GM04504 (cell line): ENCODE measurements around the gene VPS37D.
"Not testable (repeated sequence)": the region's sequence is repeated elsewhere in the genome, so short reads cannot be mapped to it uniquely, and the experiment has no call there.

Experiments
- DNase-seq: peaks from one replicate; pipeline ENCODE4 v3.0.0-alpha.2; 2012; ENCODE audit warnings: low read depth

VPS37D gene

GRCh38 chr7:73667344-73668102 lies at the start of gene VPS37D:
Gene VPS37D, plus strand, starts transcription at chr7:73667831. Its CDS starts 128 bp downstream, at chr7:73667959.
- DNase-seq, result peak; percentile 76

GRCh38 chr7:73618538-73618937 lies 49.1 kb upstream of the VPS37D start:
- DNase-seq, result no peak

GRCh38 chr7:73619394-73619793 lies 48.2 kb upstream of the VPS37D start:
- DNase-seq, result not testable (repeated sequence)

- no peak for DNase-seq
Measured at GRCh38 chr7:73621168-73622063, 46.2 kb upstream of the VPS37D start.

GRCh38 chr7:73622527-73622908 lies 45.1 kb upstream of the VPS37D start:
- DNase-seq, result no peak

GRCh38 chr7:73622909-73623797 lies 44.5 kb upstream of the VPS37D start:
- DNase-seq, result no peak

GRCh38 chr7:73623798-73624668 lies 43.6 kb upstream of the VPS37D start, which contains the start of gene MLXIPL:
Gene MLXIPL, minus strand, starts transcription at chr7:73624522. Its CDS starts 30 bp downstream, at chr7:73624492.
- DNase-seq, result no peak

GRCh38 chr7:73624669-73625001 lies 43.0 kb upstream of the VPS37D start:
- no peak for DNase-seq

GRCh38 chr7:73625276-73625675 lies 42.4 kb upstream of the VPS37D start:
- no peak for DNase-seq

GRCh38 chr7:73626814-73627213 lies 40.8 kb upstream of the VPS37D start:
- no peak for DNase-seq

GRCh38 chr7:73628504-73628903 lies 39.1 kb upstream of the VPS37D start:
- DNase-seq, result no peak

- no peak for DNase-seq
Measured at GRCh38 chr7:73631558-73631957, 36.1 kb upstream of the VPS37D start.

GRCh38 chr7:73633323-73633722 lies 34.3 kb upstream of the VPS37D start:
- no peak for DNase-seq

GRCh38 chr7:73633844-73634243 lies 33.8 kb upstream of the VPS37D start:
- no peak for DNase-seq

- DNase-seq, result no peak
Measured at GRCh38 chr7:73635428-73636200, 32.0 kb upstream of the VPS37D start.

GRCh38 chr7:73638911-73639310 lies 28.7 kb upstream of the VPS37D start:
- no peak for DNase-seq

GRCh38 chr7:73642834-73643233 lies 24.8 kb upstream of the VPS37D start:
- DNase-seq, result no peak

GRCh38 chr7:73644688-73645286 lies 22.8 kb upstream of the VPS37D start:
- DNase-seq, result no peak

- DNase-seq, result no peak
Measured at GRCh38 chr7:73645643-73646174, 21.9 kb upstream of the VPS37D start.
